HL-60 (cell line): ENCODE results near the gene PLPP2.

Experiments used
- CTCF ChIP-seq: IDR thresholded peaks from one replicate; pipeline ENCODE4 v1.5.1; 2011; ENCODE audit warnings: low read length, control low read depth, inconsistent platforms; ENCODE audit not compliant: insufficient read depth
- GABPA ChIP-seq: IDR thresholded peaks from 2 replicates; pipeline ENCODE4 v1.6.1; 2012; ENCODE audit warnings: low read depth
- POLR2AphosphoS5 ChIP-seq: IDR thresholded peaks from 2 replicates; pipeline ENCODE4 v1.6.1; 2012; ENCODE audit warnings: low read depth
- REST ChIP-seq: IDR thresholded peaks from 2 replicates; pipeline ENCODE4 v1.6.1; 2012; ENCODE audit warnings: low read depth; ENCODE audit not compliant: insufficient replicate concordance

GRCh38 chr19:279656-280055 lies 11.5 kb downstream of the PLPP2 start:
- TF ChIP-seq REST (no peak), CTCF (no peak), POLR2AphosphoS5 (no peak), GABPA (no peak)
